Activated naive CD4-positive, alpha-beta T cell treated with anti-CD3 and anti-CD28 coated beads, Interleukin-2, amount 50 U/mL, for 24 hours (primary cell): ENCODE measurements around the gene P2RY2.

Experiments used
- H3K27ac Mint-ChIP-seq: one replicate; pipeline ENCODE4 v1.8.0; 2021; ENCODE audit warnings: mild to moderate bottlenecking, mixed read lengths
- H3K27me3 Mint-ChIP-seq: one replicate; pipeline ENCODE4 v1.8.0; 2021; ENCODE audit warnings: mixed read lengths
- H3K36me3 Mint-ChIP-seq: one replicate; pipeline ENCODE4 v1.8.0; 2021; ENCODE audit warnings: mixed read lengths
- H3K4me1 Mint-ChIP-seq: one replicate; pipeline ENCODE4 v1.8.0; 2021; ENCODE audit warnings: mixed read lengths
- H3K4me3 Mint-ChIP-seq: one replicate; pipeline ENCODE4 v1.8.0; 2021; ENCODE audit warnings: mild to moderate bottlenecking, mixed read lengths
- H3K9me3 Mint-ChIP-seq: one replicate; pipeline ENCODE4 v1.8.0; 2021; ENCODE audit warnings: mixed read lengths

Gene P2RY2

DNA sequence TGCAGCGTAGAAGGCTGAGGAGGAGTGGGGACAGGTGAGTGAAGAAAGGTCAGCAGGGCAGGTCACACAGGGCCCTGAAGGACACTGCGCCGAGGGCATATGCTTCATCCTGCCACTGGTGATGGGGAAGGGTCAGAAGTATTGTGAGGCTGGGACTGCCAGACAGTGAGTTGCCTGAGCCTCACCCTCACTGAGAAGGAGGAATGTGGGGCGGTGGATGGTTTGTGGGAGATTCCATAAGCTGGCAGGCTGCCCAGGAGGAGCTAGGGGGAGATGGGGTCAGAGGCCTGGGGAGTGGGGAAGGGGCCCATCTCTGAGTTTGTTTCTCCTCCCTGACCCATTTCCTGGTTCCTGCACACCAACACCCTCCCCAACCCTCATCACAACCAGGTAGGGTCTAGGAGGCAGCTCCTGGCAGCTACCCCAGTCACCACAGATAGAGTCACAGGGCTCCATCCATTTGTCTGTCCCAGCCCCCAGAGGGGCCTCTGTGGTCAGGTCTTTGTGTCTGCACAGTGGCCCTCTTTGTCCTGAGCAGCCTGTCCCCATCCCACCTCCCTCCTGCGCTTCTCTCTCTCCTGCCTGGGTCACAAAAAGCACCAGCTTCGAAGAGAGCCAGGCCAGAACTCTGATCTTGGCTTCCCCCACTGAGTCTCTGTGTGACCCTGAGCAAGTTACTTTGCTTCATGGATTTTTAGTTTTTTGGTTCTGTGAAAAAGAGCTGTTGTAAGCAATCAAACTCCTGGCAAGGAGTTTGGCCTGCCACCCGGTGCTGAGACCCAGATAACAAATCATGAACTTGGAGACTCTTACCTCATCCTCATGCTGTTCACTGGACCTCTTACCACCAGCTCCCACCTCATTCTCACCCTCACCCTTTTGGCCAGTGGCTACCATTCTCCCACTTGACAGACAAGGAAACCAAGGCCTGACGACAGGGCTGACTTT lies 4.6 kb upstream of the P2RY2 start:
- Mint-ChIP-seq H3K27ac (no peak overlapping the region), H3K27me3 (peaks cover 9% of the 10 kb centered on the region), H3K36me3 (no peaks in the 10 kb centered on the region), H3K9me3 (no peaks in the 10 kb centered on the region), H3K4me3 (no peak overlapping the region), H3K4me1 (peaks cover 6% of the 10 kb centered on the region)

DNA sequence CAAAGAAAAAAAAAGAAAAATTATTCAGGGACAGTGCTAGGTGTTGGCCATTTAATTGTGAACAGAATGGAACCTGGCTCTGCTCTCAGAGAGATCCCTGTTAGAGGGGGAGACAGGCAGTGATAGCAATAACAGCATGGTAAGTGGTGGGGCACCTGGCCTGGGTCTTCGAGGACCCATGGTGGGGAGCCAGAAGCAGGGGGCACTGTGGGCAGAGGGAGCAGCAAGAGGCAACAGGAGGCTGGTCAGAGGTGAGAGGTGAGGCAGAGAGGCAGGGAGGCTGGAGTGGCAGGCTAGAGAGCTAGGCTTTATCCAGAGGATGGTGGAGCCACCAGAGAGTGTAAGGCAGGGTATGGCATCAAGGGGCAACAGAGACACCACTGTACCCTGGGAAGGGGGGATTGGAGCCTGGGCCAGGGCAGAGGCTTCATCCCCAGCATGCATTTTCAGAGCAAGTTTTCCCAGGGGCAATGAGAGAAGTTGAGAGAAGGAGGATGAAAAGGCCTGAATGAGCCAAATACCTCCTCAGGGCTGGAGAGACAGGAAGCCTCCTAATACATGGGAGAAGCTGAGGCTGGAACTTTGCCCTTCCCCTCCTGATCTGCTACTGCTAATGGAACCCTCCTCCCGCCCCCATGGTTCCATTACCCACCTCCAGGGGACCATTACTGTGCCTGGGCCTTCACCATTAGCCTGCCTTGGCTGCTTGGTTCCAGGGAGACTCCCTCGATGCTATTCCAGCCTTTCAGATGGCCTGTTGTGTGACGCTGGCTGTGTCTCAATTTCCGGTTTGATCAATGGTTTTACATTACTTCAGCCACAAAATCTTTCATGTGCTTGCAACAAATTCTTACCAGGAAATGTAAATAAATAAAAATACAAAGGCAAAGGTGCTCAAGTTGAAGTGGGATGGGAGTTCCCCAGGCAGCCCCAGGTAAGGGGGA lies 2.6 kb upstream of the P2RY2 start:
- Mint-ChIP-seq H3K36me3 (no peaks in the 10 kb centered on the region), H3K9me3 (no peaks in the 10 kb centered on the region), H3K4me3 (no peak overlapping the region), H3K4me1 (peaks cover 8% of the 10 kb centered on the region), H3K27ac (no peak overlapping the region), H3K27me3 (peaks cover 20% of the 10 kb centered on the region)

DNA sequence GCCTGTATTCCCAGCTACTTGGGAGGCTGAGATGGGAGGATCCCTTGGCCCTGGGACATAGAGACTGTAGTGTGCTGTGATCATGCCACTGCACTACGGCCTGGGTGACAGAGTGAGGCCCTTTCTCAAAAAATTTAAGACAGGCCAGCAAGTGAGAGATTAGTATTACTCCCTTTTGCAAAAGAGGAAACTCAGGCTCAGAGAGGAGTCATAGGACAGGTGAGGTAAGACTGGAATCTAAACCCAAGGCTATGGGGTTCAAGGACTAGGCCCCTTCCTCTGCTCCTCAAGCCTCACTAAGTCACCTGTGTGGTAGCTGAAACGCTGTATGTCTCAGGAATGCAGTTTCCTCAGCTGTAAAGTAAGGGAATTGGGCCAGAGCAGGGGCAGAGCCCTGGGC lies 1.6 kb upstream of the P2RY2 start:
- H3K4me1 Mint-ChIP-seq, result peaks cover 8% of the 10 kb centered on the region
- no peaks in the 10 kb centered on the region for H3K36me3 Mint-ChIP-seq
- H3K9me3 Mint-ChIP-seq, result no peaks in the 10 kb centered on the region
- peaks cover 23% of the 10 kb centered on the region for H3K27me3 Mint-ChIP-seq
- no peak overlapping the region for H3K4me3 Mint-ChIP-seq
- H3K27ac Mint-ChIP-seq, result no peak overlapping the region

DNA sequence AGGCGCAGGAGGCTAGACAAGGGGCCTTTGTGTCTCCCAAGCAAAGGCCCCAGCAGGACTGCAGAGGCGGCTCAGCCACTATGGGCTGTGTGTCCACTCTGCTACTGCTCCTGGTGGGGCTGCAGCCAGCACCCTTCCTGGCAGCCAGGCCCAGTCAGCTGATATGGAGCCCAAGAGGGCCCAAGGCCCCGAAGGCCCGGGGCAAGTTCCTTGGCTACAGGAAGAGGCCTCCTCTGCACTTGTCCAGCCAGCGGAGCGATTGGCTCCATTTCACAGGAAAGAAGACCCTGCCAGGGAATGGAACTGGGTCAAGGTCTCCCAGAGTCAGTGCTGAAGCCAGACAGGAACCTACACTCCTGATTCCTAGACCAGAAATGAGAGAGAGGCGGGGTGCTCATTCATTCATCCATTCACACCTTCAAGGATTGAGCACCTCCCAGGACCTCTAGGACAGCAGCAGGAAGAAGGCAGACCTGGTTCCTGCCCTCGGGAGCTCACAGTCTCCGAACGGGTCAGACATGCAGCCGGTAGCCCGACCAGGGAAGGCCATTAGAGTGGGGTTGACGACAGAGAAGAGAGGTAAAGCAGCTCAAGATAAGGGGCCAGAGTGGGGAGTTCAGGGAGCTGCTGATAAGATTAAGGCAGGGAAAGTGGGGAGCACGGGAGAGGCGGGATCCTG lies 811 bp upstream of the P2RY2 start:
- Mint-ChIP-seq H3K9me3 (no peaks in the 10 kb centered on the region), H3K4me3 (peak overlapping the region; percentile 62), H3K4me1 (peaks cover 8% of the 10 kb centered on the region), H3K27me3 (peaks cover 23% of the 10 kb centered on the region), H3K36me3 (no peaks in the 10 kb centered on the region), H3K27ac (no peak overlapping the region)

DNA sequence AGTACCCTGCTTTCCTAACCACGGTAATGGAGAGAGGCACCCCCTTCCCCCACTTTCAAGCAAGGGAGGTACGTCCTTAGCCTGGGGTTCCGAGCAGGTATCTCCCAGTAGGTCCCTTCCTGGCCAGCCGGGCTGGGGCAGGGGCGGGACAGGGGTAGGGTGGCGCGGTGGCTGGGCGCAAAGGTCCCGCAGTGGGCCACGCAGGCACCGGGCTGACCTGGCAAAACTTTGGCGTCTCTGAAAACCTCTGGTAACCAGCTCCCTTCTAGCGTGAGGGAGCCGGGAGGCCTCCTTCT lies 323 bp upstream of the P2RY2 start:
- Mint-ChIP-seq H3K4me3 (peak overlapping the region; percentile 62), H3K36me3 (no peaks in the 10 kb centered on the region), H3K27ac (no peak overlapping the region)

DNA sequence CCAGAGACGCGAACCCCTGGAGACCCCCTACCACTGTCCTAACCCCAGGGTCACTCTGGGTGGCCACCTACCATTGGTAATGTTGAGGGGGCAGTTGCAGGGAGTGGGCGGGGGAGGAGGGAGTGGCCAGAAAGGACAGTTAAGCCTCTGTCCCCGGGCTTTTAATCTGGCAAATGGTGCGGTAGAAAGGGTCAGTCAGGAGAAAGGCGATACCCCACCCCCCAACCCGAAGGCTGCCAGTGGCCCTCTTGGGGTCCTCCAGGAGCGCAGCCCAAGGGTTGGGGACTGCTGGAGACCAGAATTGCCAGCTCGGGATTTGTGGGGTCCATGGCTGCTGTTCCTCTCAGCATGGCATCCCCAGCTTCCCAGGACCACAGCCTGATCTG lies 742 bp downstream of the P2RY2 start:
- H3K4me1 Mint-ChIP-seq, result peaks cover 8% of the 10 kb centered on the region
- no peaks in the 10 kb centered on the region for H3K36me3 Mint-ChIP-seq
- no peaks in the 10 kb centered on the region for H3K9me3 Mint-ChIP-seq
- peak overlapping the region; percentile 43 for H3K27ac Mint-ChIP-seq
- H3K27me3 Mint-ChIP-seq, result peaks cover 24% of the 10 kb centered on the region
- H3K4me3 Mint-ChIP-seq, result peak overlapping the region; percentile 30

More for the DNA sequence above, 323 bp upstream of the P2RY2 start:
- Mint-ChIP-seq H3K9me3 (no peaks in the 10 kb centered on the region), H3K27me3 (peaks cover 23% of the 10 kb centered on the region), H3K4me1 (peaks cover 8% of the 10 kb centered on the region)

DNA sequence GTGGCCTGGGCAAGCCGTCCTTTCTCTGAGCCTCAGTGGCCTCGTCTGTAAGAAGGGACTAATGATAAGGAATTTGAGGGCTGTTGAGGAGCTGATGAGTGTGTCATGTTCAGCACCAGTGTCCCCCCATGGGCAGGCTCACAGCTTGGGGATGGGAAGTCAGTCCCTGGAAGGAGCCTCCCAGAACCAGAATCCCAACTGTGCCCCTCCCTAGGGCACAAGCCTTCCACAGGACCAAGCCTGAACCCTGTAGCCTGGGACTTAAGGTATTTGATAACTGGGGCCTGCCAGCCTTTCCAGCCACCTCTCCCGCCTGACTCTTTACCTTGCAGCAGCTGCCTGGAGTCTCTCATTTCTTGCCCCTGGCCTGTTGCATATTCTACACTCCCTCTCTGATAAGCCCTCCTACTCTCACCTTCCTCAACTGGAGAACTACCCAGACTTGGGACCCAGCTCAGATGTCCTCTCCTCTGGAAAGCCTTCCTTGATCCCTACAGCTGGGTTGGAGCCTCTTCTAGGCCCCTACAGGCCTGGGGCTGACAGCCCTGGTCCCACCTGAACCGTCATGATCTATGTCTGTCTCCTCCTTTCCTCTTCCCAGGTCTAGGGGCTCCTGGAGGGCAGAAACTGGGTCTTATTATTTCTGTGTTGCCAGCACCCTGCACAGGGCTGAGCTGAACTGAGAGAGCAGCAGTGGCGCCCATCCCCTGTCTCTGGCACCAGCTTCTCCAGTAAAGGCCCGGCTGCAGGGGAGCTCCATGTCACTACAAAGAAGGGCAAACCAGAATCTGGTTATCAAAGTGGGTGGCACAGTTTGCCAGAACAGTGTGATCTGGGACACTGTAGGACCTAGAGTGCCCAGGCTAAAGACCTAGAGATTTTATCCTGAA lies 1.6 kb downstream of the P2RY2 start:
- Mint-ChIP-seq H3K4me1 (peaks cover 8% of the 10 kb centered on the region), H3K27me3 (peaks cover 24% of the 10 kb centered on the region), H3K4me3 (peak overlapping the region; percentile 49), H3K9me3 (no peaks in the 10 kb centered on the region), H3K27ac (peak overlapping the region; percentile 24), H3K36me3 (no peaks in the 10 kb centered on the region)

DNA sequence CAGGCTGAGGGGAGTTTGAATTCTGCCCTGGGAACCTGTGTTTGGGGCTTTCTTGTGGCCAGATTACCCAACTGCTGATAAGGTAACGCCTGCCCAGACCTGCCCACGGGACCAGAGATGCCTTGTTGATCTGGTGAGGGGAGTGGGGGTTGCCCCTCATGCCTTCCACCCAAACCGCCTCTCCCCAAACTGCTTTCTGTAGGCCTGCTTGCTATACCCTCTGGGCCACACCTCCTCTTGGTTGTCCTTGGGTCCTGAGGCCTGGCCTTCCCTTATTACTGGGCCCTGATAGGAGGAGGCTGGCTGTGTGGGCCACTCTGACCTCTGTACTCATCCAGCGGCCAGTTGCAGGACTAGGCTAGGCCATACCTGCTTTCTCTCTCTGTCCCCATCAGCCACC lies 3.4 kb downstream of the P2RY2 start:
- Mint-ChIP-seq H3K4me3 (no peak overlapping the region), H3K4me1 (peaks cover 8% of the 10 kb centered on the region), H3K36me3 (no peaks in the 10 kb centered on the region), H3K27me3 (peaks cover 24% of the 10 kb centered on the region), H3K27ac (no peak overlapping the region), H3K9me3 (no peaks in the 10 kb centered on the region)

DNA sequence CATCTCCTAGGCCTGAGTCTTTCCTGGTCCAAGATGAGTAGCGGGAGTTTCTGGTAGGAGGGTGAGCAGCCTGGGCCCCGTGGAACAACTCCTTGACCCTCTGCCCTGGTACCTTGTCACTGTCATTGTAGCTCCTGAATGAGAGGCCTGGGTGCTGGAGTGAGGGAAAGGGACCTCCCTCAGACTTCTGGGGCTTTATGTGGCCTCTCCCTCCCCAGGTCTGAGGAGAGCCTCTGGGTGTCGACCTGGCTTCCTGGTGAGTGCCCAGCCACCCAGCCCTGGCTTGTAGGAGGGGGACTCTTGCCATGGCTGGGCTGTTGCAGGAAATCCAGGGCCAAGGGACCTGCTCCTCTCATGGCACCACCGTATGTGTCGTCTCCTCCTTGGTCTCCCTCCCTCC lies 3.9 kb downstream of the P2RY2 start:
- no peak overlapping the region for H3K4me3 Mint-ChIP-seq
- H3K4me1 Mint-ChIP-seq, result peaks cover 8% of the 10 kb centered on the region
- no peaks in the 10 kb centered on the region for H3K9me3 Mint-ChIP-seq
- H3K27me3 Mint-ChIP-seq, result peaks cover 21% of the 10 kb centered on the region
- no peaks in the 10 kb centered on the region for H3K36me3 Mint-ChIP-seq
- H3K27ac Mint-ChIP-seq, result no peak overlapping the region

DNA sequence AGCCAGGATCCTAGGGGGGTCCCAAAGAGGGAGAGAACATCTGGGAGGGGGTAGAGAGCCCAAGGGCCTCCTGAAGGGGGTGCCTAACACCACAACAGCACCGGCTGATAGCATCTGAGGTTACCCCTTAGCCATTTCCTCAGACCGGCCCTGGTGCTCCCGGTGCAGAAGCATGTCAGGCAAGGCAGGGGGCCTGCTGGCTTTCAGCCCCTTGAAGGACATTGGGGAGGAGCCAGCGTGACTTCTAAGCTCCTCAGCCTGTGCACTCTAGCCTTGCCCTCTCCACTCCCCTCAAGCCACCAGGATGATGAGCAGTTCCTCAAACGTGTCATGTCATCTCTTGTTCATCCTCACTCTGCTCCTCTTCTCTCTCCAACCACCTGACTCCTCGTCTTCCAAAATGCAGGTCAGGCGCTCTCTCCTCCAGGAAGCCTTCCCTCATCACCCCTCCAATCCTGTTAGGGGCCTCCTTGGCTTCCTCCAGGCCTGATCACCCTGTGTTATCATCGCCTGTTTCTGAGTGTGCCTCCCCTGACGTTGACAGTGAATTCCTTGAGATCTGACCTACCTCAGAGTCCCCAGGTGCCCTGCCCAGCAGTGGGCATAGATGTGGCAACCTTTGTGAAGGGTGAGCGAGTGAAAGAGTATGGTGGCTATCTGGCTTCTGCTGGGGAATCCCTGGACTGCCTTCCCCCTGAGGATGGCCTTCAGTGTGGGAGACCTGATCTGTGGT lies 6.1 kb downstream of the P2RY2 start:
- H3K36me3 Mint-ChIP-seq, result no peaks in the 10 kb centered on the region
- H3K4me3 Mint-ChIP-seq, result no peak overlapping the region
- H3K27me3 Mint-ChIP-seq, result peaks cover 12% of the 10 kb centered on the region
- no peak overlapping the region for H3K27ac Mint-ChIP-seq
- H3K4me1 Mint-ChIP-seq, result peaks cover 1% of the 10 kb centered on the region
- no peaks in the 10 kb centered on the region for H3K9me3 Mint-ChIP-seq

DNA sequence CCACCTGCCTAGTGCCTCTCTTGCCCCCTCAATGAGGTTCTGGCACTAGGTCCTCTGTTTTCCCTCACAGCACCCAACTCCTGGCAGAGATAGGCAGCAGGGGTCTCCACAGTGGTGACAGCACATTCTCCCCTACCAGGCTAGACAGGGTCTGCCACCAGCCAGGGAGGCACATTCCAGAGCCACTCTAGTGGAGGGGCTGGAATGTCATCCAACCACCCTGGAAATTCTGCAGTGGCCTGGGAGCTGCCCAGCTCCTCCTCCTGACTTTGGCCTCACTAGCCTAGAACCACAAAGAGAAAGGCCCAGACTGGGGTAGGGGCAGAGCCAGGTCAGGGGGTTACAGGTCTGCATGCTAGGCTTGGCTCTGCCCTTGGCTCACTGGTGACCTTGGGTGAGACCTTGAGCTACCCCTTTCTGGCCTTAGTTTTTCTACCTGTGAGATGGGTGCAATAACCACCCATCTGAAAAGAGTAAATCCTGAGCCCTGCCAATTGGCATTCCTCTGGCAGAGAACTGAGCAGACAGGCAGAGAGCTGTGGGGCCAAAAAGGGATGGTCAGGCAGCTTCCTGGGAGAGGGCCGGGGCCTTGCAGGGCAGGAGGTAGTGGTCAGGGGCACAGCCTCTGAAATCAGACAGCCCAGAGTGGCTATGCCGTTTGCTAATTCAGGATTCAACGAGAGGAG lies 7.1 kb downstream of the P2RY2 start:
- no peaks in the 10 kb centered on the region for H3K36me3 Mint-ChIP-seq
- H3K27me3 Mint-ChIP-seq, result peaks cover 5% of the 10 kb centered on the region
- no peaks in the 10 kb centered on the region for H3K9me3 Mint-ChIP-seq
- no peak overlapping the region for H3K4me3 Mint-ChIP-seq
- no peak overlapping the region for H3K27ac Mint-ChIP-seq
- no peaks in the 10 kb centered on the region for H3K4me1 Mint-ChIP-seq

DNA sequence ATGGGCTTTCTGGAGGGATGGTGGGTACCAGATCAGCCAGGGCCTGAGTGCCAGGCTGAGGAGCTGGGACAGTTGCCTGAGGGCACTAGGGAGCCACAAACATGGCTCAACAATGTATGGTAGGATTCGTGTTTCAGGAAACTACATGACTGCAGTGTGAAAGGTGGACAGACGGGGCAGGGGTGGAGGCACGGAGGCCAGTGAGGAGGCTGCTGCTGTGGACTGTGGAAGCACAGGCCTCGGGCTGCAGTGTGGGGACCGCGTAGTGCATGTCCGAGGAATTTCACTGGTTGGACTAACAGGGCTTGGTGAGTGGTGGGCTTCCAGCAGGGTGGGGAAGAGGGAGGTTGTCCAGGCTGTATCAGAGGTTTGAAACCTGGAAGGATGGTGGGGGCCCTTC lies 7.8 kb downstream of the P2RY2 start:
- no peaks in the 10 kb centered on the region for H3K9me3 Mint-ChIP-seq
- H3K27ac Mint-ChIP-seq, result no peak overlapping the region
- peaks cover 2% of the 10 kb centered on the region for H3K27me3 Mint-ChIP-seq
- H3K36me3 Mint-ChIP-seq, result no peaks in the 10 kb centered on the region
- no peak overlapping the region for H3K4me3 Mint-ChIP-seq
- no peaks in the 10 kb centered on the region for H3K4me1 Mint-ChIP-seq

DNA sequence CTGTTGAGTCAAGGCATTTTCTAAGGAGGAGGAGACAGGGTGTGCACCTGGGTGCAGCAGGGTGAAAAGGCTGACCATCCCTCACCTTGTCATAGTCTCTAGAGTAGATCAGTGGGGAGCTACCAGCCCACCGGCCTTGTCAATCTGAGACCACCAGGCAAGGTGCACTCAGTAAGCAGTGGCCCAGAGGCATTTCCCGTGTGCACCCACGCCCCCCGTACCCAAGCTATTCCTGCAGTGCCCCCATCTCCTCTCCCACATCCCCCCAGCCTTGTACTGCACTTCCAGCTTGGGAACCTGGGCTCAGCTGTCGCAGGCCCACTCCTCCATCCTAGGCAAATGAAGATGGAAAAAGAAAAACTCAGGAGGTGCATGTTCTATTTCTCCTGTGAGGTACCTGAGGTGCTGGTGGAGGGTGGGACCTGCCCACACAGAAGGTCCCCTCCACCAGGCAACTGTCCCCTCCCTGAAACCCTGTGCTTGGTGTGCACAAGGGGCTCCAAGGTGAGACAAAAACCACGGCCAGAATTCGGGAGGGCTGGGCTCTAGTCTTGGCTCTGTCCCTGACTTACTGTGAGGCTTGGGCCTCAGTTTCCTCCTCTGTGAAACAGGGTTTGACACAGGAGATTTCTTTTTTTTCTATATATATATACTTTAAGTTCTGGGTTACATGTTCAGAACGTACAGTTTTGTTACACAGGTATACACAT lies 8.4 kb downstream of the P2RY2 start:
- Mint-ChIP-seq H3K4me1 (no peaks in the 10 kb centered on the region), H3K27me3 (peaks cover 2% of the 10 kb centered on the region), H3K36me3 (no peaks in the 10 kb centered on the region), H3K4me3 (no peak overlapping the region), H3K9me3 (no peaks in the 10 kb centered on the region), H3K27ac (no peak overlapping the region)
